SK-N-SH (cell line): ENCODE measurements around the gene CACNA2D4. TPM values are rescaled to one million over a fixed set of nuclear protein-coding genes. Genes with fewer than 3 reads are reported as not detected.

ENCODE experiments used
- CTCF ChIA-PET: fragments of 300-600, 350-600 bp; formaldehyde crosslinking; extraction: SDS; loops from one replicate; lab custom pipeline; 2021; lab: Yijun Ruan, JAX
- POLR2A ChIA-PET: fragments of 350-600 bp; sonication (Branson Sonifier 250); formaldehyde crosslinking; extraction: SDS; loops from one replicate; lab custom pipeline; 2020; ENCODE audit warnings: antibody characterized with exemption, inconsistent platforms; lab: Yijun Ruan, JAX
- DNase-seq: peaks from one replicate; pipeline ENCODE4 v3.0.0; 2012
- H2AFZ ChIP-seq: fragments of 200-600 bp; sonication (generic); 2 replicates; pipeline ENCODE4 v1.8.1; 2016; ENCODE audit warnings: antibody characterized with exemption, mild to moderate bottlenecking, low read depth
- H3F3A ChIP-seq: fragments of 200-600 bp; sonication (generic); replicated peaks from 2 replicates; pipeline ENCODE3; 2016; ENCODE audit warnings: antibody characterized with exemption, mild to moderate bottlenecking; ENCODE audit not compliant: insufficient read depth
- H3K27ac ChIP-seq, 2 experiments: fragments of 200-500 bp in 1 of 2; fragments of 200-600 bp in 1 of 2; sonication (Bioruptor generic) in 1 of 2; sonication (generic), shearing (Covaris generic) in 1 of 2; 2 replicates each; pipeline versions ENCODE4 v1.5.1 to v1.6.1; 2014 to 2016; ENCODE audit warnings: low read depth in 2 of 2, inconsistent platforms in 1 of 2, low read length in 1 of 2, mild to moderate bottlenecking in 1 of 2, mixed read lengths in 1 of 2
- H3K27me3 ChIP-seq: fragments of 200-600 bp; sonication (generic), shearing (Covaris generic); 2 replicates; pipeline ENCODE4 v1.6.1; 2016; ENCODE audit warnings: mixed run types; ENCODE audit not compliant: insufficient read depth
- H3K36me3 ChIP-seq, 2 experiments: fragments of 200-500 bp in 1 of 2; fragments of 200-600 bp in 1 of 2; sonication (Bioruptor generic) in 1 of 2; sonication (generic) in 1 of 2; replicated peaks in 1 of 2; 2 replicates each; pipeline versions ENCODE3 to v1.5.1; 2014 to 2016; ENCODE audit warnings: low read length in 1 of 2, mild to moderate bottlenecking in 1 of 2; ENCODE audit not compliant: insufficient read depth in 2 of 2, control insufficient read depth in 1 of 2
- H3K4me1 ChIP-seq, 2 experiments: fragments of 200-500 bp in 1 of 2; fragments of 200-600 bp in 1 of 2; sonication (Bioruptor generic) in 1 of 2; sonication (generic), shearing (Covaris generic) in 1 of 2; 2 replicates each; pipeline versions ENCODE4 v1.5.1 to v1.6.1; 2014 to 2016; ENCODE audit warnings: low read depth in 1 of 2, low read length in 1 of 2, mixed run types in 1 of 2; ENCODE audit not compliant: insufficient read depth in 2 of 2, control insufficient read depth in 1 of 2
- H3K4me2 ChIP-seq: fragments of 200-600 bp; sonication (generic), shearing (Covaris generic); 2 replicates; pipeline ENCODE4 v1.6.1; 2017; ENCODE audit warnings: mixed run types
- H3K4me3 ChIP-seq, 2 experiments: fragments of 200-500 bp in 1 of 2; fragments of 200-600 bp in 1 of 2; sonication (Bioruptor generic) in 1 of 2; sonication (generic), shearing (Covaris generic) in 1 of 2; 2 replicates each; pipeline versions ENCODE4 v1.5.1 to v1.8.1; 2014 to 2016; ENCODE audit warnings: low read depth in 2 of 2, inconsistent platforms in 1 of 2, low read length in 1 of 2, mild to moderate bottlenecking in 1 of 2, mixed read lengths in 1 of 2, moderate library complexity in 1 of 2
- H3K79me2 ChIP-seq: fragments of 200-600 bp; sonication (generic); 2 replicates; pipeline ENCODE4 v1.8.1; 2017; ENCODE audit warnings: mild to moderate bottlenecking; ENCODE audit not compliant: insufficient read depth
- H3K9ac ChIP-seq: fragments of 200-600 bp; sonication (generic); 2 replicates; pipeline ENCODE4 v1.6.1; 2017; ENCODE audit warnings: mixed run types
- H3K9me2 ChIP-seq: fragments of 200-600 bp; sonication (generic); 2 replicates; pipeline ENCODE4 v1.6.1; 2017; ENCODE audit warnings: mixed run types
- H3K9me3 ChIP-seq: fragments of 200-600 bp; sonication (generic); 2 replicates; pipeline ENCODE4 v1.6.1; 2017; ENCODE audit warnings: mixed run types, mild to moderate bottlenecking, moderate library complexity
- H4K20me1 ChIP-seq: fragments of 200-600 bp; sonication (generic); 2 replicates; pipeline ENCODE4 v1.6.1; 2017; ENCODE audit warnings: mild to moderate bottlenecking, mixed run types; ENCODE audit not compliant: insufficient read depth
- CHD2 ChIP-seq: fragments of 150-350 bp; IDR thresholded peaks from 2 replicates; pipeline ENCODE4 v1.6.1; 2018; ENCODE audit warnings: low read length; ENCODE audit not compliant: partially characterized antibody
- CTCF ChIP-seq: fragments of 200-600 bp; sonication (generic); IDR thresholded peaks from 2 replicates; pipeline ENCODE4 v1.6.1; 2017; ENCODE audit warnings: antibody characterized with exemption, mild to moderate bottlenecking, moderate library complexity
- ELF1 ChIP-seq: IDR thresholded peaks from 2 replicates; pipeline ENCODE4 v1.4.0; 2012
- FOXM1 ChIP-seq: IDR thresholded peaks from 2 replicates; pipeline ENCODE4 v1.4.0; 2012; ENCODE audit warnings: low read depth, mild to moderate bottlenecking
- GATA2 ChIP-seq: sonication (generic); formaldehyde crosslinking; IDR thresholded peaks from 2 replicates; pipeline ENCODE4 v1.5.0; 2020; ENCODE audit warnings: mild to moderate bottlenecking, missing genetic modification reagents
- IRF3 ChIP-seq: fragments of 150-350 bp; IDR thresholded peaks from 2 replicates; pipeline ENCODE4 v1.6.1; 2016; ENCODE audit warnings: mild to moderate bottlenecking, low read depth, low read length
- JUND ChIP-seq: IDR thresholded peaks from 2 replicates; pipeline ENCODE4 v1.4.0; 2012
- POLR2AphosphoS5 ChIP-seq: IDR thresholded peaks from 2 replicates; pipeline ENCODE4 v1.6.1; 2012; ENCODE audit warnings: low read depth, low read length
- REST ChIP-seq: IDR thresholded peaks from 2 replicates; pipeline ENCODE4 v1.6.1; 2012; ENCODE audit warnings: mild to moderate bottlenecking, low read depth, low read length, moderate library complexity
- SIN3A ChIP-seq: IDR thresholded peaks from 2 replicates; pipeline ENCODE4 v1.6.1; 2012; ENCODE audit warnings: low read depth, mild to moderate bottlenecking, low read length, moderate library complexity, borderline replicate concordance
- YY1 ChIP-seq: IDR thresholded peaks from 2 replicates; pipeline ENCODE4 v1.4.0; 2012; ENCODE audit warnings: low read depth, mild to moderate bottlenecking
- ZBTB33 ChIP-seq: IDR thresholded peaks from 2 replicates; pipeline ENCODE4 v1.4.0; 2012; ENCODE audit warnings: low read depth, borderline replicate concordance
- WGBS: methylation state at CpG from one replicate; pipeline ENCODE4 v1.1.6; 2017; ENCODE audit warnings: low lambda C conversion rate; 5-methylcytosine and 5-hydroxymethylcytosine counted together
- polyA plus RNA-seq, 3 experiments: library from polyadenylated mRNA; depleted of rRNA; stranded (reverse); fragments of >200 nt; gene quantifications; 2 replicates each; pipeline ENCODE4 v1.2.3, GENCODE V29; 2012

CACNA2D4 gene
- polyA plus RNA-seq, 1 of the 3 experiments (the other 2 are of a cell fraction) = 0.02 TPM

GRCh38 chr12:1890119-1890703, 28.2 kb downstream of the CACNA2D4 start:
- Histone ChIP-seq H2AFZ (no peak overlapping the region), H3K4me1 (no peaks in the 10 kb centered on the region), H3K9me3 (no peaks in the 10 kb centered on the region; the same call in 1 of the 2 replicates), H3K9me2 (no peaks in the 10 kb centered on the region), H3K4me2 (no peak overlapping the region), H4K20me1 (no peaks in the 10 kb centered on the region), H3K9ac (no peak overlapping the region), H3K27ac (no peak overlapping the region), H3K36me3 (no peaks in the 10 kb centered on the region), H3F3A (no peaks in the 10 kb centered on the region), H3K27me3 (no peaks in the 10 kb centered on the region; the same call in 1 of the 2 replicates), H3K79me2 (no peaks in the 10 kb centered on the region), H3K4me3 (no peak overlapping the region)
- ChIA-PET POLR2A (no interaction called here), CTCF (no interaction called here)
- no peak for TF ChIP-seq IRF3
- no peak for TF ChIP-seq ZBTB33
- WGBS = 35% methylated on average over 7 of the region's 8 CpGs
- peak; percentile 1 for DNase-seq

- 14% methylated on average over 3 of the region's 3 CpGs for WGBS
- Histone ChIP-seq H3F3A (no peaks in the 10 kb centered on the region), H3K4me1 (no peaks in the 10 kb centered on the region), H3K36me3 (no peaks in the 10 kb centered on the region), H2AFZ (no peak overlapping the region), H3K9me2 (no peaks in the 10 kb centered on the region), H3K9ac (no peak overlapping the region), H3K4me2 (no peak overlapping the region), H4K20me1 (no peaks in the 10 kb centered on the region), H3K79me2 (no peaks in the 10 kb centered on the region)
- POLR2A ChIA-PET = no interaction called here
- TF ChIP-seq GATA2 (CRISPR knock-in tag) (no peak), SIN3A (no peak), YY1 (no peak), POLR2AphosphoS5 (no peak), CTCF (no peak), ELF1 (no peak), CHD2 (no peak), REST (no peak), FOXM1 (no peak), JUND (no peak)
- TF ChIP-seq, all 33 proteins: peak for 0
- no peak for DNase-seq
- H3K9me3 ChIP-seq = no peaks in the 10 kb centered on the region; the same call in 1 of the 2 replicates
- CTCF ChIA-PET = no interaction called here
- no peaks in the 10 kb centered on the region; the same call in 1 of the 2 replicates for H3K27me3 ChIP-seq
- no peak overlapping the region for H3K4me3 ChIP-seq
- H3K27ac ChIP-seq = no peak overlapping the region
Observed at GRCh38 chr12:1888923-1889322, 29.5 kb downstream of the CACNA2D4 start.
